Aorta (tissue), 5 donors: Measurements from ENCODE around the gene ATP7A. TPM values are rescaled to one million over a fixed set of nuclear protein-coding genes. Genes with fewer than 3 reads are reported as not detected.

Experiments
- ATAC-seq: fragments of 200-7000 bp; cut with Tn5 transposase; one replicate; pipeline ENCODE4 v1.9.1; 2022; ENCODE audit warnings: moderate library complexity; ENCODE audit not compliant: low FRiP score
- DNase-seq, 2 donors: peaks; one replicate each; pipeline ENCODE4 v3.0.0-alpha.2; 2020
- H3K27ac ChIP-seq, 2 donors: one replicate each; pipeline ENCODE4 v1.5.1; 2013; ENCODE audit warnings: low read length in 2 of 2, mild to moderate bottlenecking in 2 of 2, moderate library complexity in 2 of 2, control low read depth in 1 of 2, inconsistent platforms in 1 of 2, low read depth in 1 of 2
- H3K27me3 ChIP-seq, 2 donors: one replicate each; pipeline ENCODE4 v1.6.1; 2013; ENCODE audit warnings: control low read depth in 1 of 2, low read length in 1 of 2, mild to moderate bottlenecking in 1 of 2, moderate library complexity in 1 of 2; ENCODE audit not compliant: insufficient read depth in 2 of 2, control insufficient read depth in 1 of 2
- H3K36me3 ChIP-seq, 2 donors: one replicate each; pipeline ENCODE4 v1.6.1; 2013; ENCODE audit warnings: control low read depth in 1 of 2, low read length in 1 of 2, mild to moderate bottlenecking in 1 of 2; ENCODE audit not compliant: insufficient read depth in 2 of 2, control insufficient read depth in 1 of 2
- H3K4me1 ChIP-seq, 2 donors: one replicate each; pipeline ENCODE4 v1.6.1; 2013; ENCODE audit warnings: low read length in 2 of 2, control low read depth in 1 of 2, mild to moderate bottlenecking in 1 of 2, moderate library complexity in 1 of 2; ENCODE audit not compliant: insufficient read depth in 2 of 2, control insufficient read depth in 1 of 2
- H3K4me3 ChIP-seq, 2 donors: one replicate each; pipeline ENCODE4 v1.5.1; 2013; ENCODE audit warnings: low read length in 2 of 2, control low read depth in 1 of 2, mild to moderate bottlenecking in 1 of 2
- H3K9me3 ChIP-seq: one replicate; pipeline ENCODE4 v1.6.1; 2013; ENCODE audit warnings: mild to moderate bottlenecking, low read length; ENCODE audit not compliant: control insufficient read depth
- WGBS, 2 donors: extraction: QIAGEN DNeasy Blood & Tissue Kit; methylation state at CpG; one replicate each; pipeline ENCODE4 v1.1.7; 2013; 5-methylcytosine and 5-hydroxymethylcytosine counted together
- intact Hi-C, 2 donors: fragments of 100-400 bp; cut with DNase I; formaldehyde crosslinking; loops; one replicate each; pipeline versions ENCODE4 v1.14.2 to v1.15.0; 2022
- polyA plus RNA-seq, 2 donors: library from polyadenylated mRNA; stranded (reverse); fragments of 200-250 nt; gene quantifications; one replicate each; pipeline ENCODE4 v1.2.3, GENCODE V29; 2013
- total RNA-seq, 2 donors: library from RNA; stranded (reverse); fragmentation: NEBNext Ultra II Directional; extraction: Animal tissue kit (Norgen Biotek cat#: 25700); gene quantifications; one replicate each; pipeline ENCODE4 v1.2.1, GENCODE V29; 2021
- donor health status: healthy with polysubstance abuse.
- donor health status: Bipolar disorder and iron deficiency.
- donor health status: DM: no; HTN: no; CAD: no.
- donor health status: DM: no; HTN: no; CAD: no.
- donor health status: DM: yes; HTN: yes; CAD: no.

Gene ATP7A
- total and polyA plus RNA-seq, 4 donors = 0.88 to 18.7 (median 8.9) TPM

GRCh38 chrX:77977095-77977494, 66.6 kb downstream of the ATP7A start:
- Histone ChIP-seq H3K9me3 (no peaks in the 10 kb centered on the region), H3K36me3 (no peaks in the 10 kb centered on the region), H3K27me3 (no peaks in the 10 kb centered on the region), H3K4me3 (no peak overlapping the region), H3K27ac (no peak overlapping the region), H3K4me1 (no peaks in the 10 kb centered on the region)
- DNase-seq = no peak
- no peak for ATAC-seq
- intact Hi-C loops = no loop called here

- Histone ChIP-seq H3K4me3 (no peak overlapping the region), H3K36me3 (no peaks in the 10 kb centered on the region), H3K27ac (no peak overlapping the region), H3K27me3 (no peaks in the 10 kb centered on the region), H3K4me1 (no peaks in the 10 kb centered on the region), H3K9me3 (no peaks in the 10 kb centered on the region)
- WGBS, 2 donors = 82 to 97% methylated on average over 1 of the region's 1 CpG
- no peak for ATAC-seq
- DNase-seq = no peak
- intact Hi-C loops = no loop called here
These were observed 67.0 kb downstream of the ATP7A start for GRCh38 chrX:77977518-77977917.

- intact Hi-C loops = no loop called here
- Histone ChIP-seq H3K9me3 (no peaks in the 10 kb centered on the region), H3K27me3 (no peaks in the 10 kb centered on the region), H3K27ac (no peak overlapping the region), H3K4me1 (no peaks in the 10 kb centered on the region), H3K36me3 (no peaks in the 10 kb centered on the region), H3K4me3 (no peak overlapping the region)
- no peak for DNase-seq
- 84 to 99% methylated on average over 4 of the region's 4 CpGs for WGBS, 2 donors
- ATAC-seq = no peak
These were observed 69.4 kb downstream of the ATP7A start for GRCh38 chrX:77979870-77980269.

- Histone ChIP-seq H3K27ac (no peak overlapping the region), H3K27me3 (no peaks in the 10 kb centered on the region), H3K9me3 (no peaks in the 10 kb centered on the region), H3K4me3 (no peak overlapping the region), H3K36me3 (no peaks in the 10 kb centered on the region), H3K4me1 (no peaks in the 10 kb centered on the region)
- WGBS, 2 donors = 57 to 96% methylated on average over 1 of the region's 1 CpG
- intact Hi-C loops = no loop called here
- ATAC-seq (no peak), DNase-seq (no peak)
These were observed 101.4 kb downstream of the ATP7A start for GRCh38 chrX:78011846-78012245.

- WGBS, 2 donors = 75 to 92% methylated on average over 12 of the region's 12 CpGs
- H3K4me1 ChIP-seq = no peaks in the 10 kb centered on the region
- H3K27ac ChIP-seq = no peak overlapping the region
- no peaks in the 10 kb centered on the region for H3K9me3 ChIP-seq
- intact Hi-C loops = no loop called here
- no peak overlapping the region for H3K4me3 ChIP-seq
- no peaks in the 10 kb centered on the region for H3K36me3 ChIP-seq
- ATAC-seq (no peak), DNase-seq (no peak)
- no peaks in the 10 kb centered on the region for H3K27me3 ChIP-seq
These were observed 109.3 kb downstream of the ATP7A start for GRCh38 chrX:78019586-78020483.

- intact Hi-C loops = no loop called here
- Histone ChIP-seq H3K9me3 (no peaks in the 10 kb centered on the region), H3K4me3 (no peak overlapping the region), H3K36me3 (no peaks in the 10 kb centered on the region), H3K27me3 (no peaks in the 10 kb centered on the region), H3K4me1 (no peaks in the 10 kb centered on the region), H3K27ac (no peak overlapping the region)
- 49 to 74% methylated on average over 7 of the region's 7 CpGs for WGBS, 2 donors
- DNase-seq (peak in 1 of 2 donors; percentile 52), ATAC-seq (no peak)
These were observed 114.0 kb downstream of the ATP7A start for GRCh38 chrX:78024349-78025059.

GRCh38 chrX:78027798-78028197, 117.3 kb downstream of the ATP7A start:
- no peaks in the 10 kb centered on the region for H3K36me3 ChIP-seq
- no peak overlapping the region for H3K4me3 ChIP-seq
- no peaks in the 10 kb centered on the region for H3K4me1 ChIP-seq
- H3K9me3 ChIP-seq = no peaks in the 10 kb centered on the region
- H3K27me3 ChIP-seq = no peaks in the 10 kb centered on the region
- DNase-seq = no peak
- intact Hi-C loops = no loop called here
- no peak overlapping the region for H3K27ac ChIP-seq
- ATAC-seq = no peak
- WGBS, 2 donors = 70 to 98% methylated on average over 3 of the region's 3 CpGs

- Histone ChIP-seq H3K36me3 (no peaks in the 10 kb centered on the region), H3K4me3 (no peak overlapping the region), H3K27me3 (no peaks in the 10 kb centered on the region), H3K4me1 (no peaks in the 10 kb centered on the region), H3K27ac (no peak overlapping the region), H3K9me3 (no peaks in the 10 kb centered on the region)
- DNase-seq (no peak), ATAC-seq (no peak)
- 29 to 30% methylated on average over 2 of the region's 2 CpGs for WGBS, 2 donors
- intact Hi-C loops = loop anchor here in 1 of 2 donors (5.0 kb wide), 1 partner anchor 117 kb away; the partner anchor contains the start of gene ATP7A
These were observed 119.2 kb downstream of the ATP7A start for GRCh38 chrX:78029663-78030062.

GRCh38 chrX:78035061-78035460, 124.6 kb downstream of the ATP7A start:
- intact Hi-C loops = no loop called here
- Histone ChIP-seq H3K27me3 (no peaks in the 10 kb centered on the region), H3K9me3 (no peaks in the 10 kb centered on the region), H3K4me1 (no peaks in the 10 kb centered on the region), H3K4me3 (no peak overlapping the region), H3K27ac (no peak overlapping the region), H3K36me3 (no peaks in the 10 kb centered on the region)
- WGBS, 2 donors = 81 to 92% methylated on average over 6 of the region's 6 CpGs
- no peak for ATAC-seq
- DNase-seq = no peak
